Left kidney (tissue), 2 donors: Measurements from ENCODE around the gene KCNK5. TPM values are rescaled to one million over a fixed set of nuclear protein-coding genes. Genes with fewer than 3 reads are reported as not detected.
A peak's percentile ranks its signal among the peaks of the same experiment; 100 is the strongest.

Experiments
- DNase-seq: peaks from one replicate; pipeline ENCODE4 v3.0.0-alpha.2; 2013
- polyA plus RNA-seq: library from polyadenylated mRNA; unstranded; fragments of 120-200 nt; gene quantifications from one replicate; pipeline ENCODE4 v1.2.1, GENCODE V29; 2013; ENCODE audit not compliant: insufficient read length

Gene KCNK5
- polyA plus RNA-seq, 1 donor: 9.6 TPM

DNA sequence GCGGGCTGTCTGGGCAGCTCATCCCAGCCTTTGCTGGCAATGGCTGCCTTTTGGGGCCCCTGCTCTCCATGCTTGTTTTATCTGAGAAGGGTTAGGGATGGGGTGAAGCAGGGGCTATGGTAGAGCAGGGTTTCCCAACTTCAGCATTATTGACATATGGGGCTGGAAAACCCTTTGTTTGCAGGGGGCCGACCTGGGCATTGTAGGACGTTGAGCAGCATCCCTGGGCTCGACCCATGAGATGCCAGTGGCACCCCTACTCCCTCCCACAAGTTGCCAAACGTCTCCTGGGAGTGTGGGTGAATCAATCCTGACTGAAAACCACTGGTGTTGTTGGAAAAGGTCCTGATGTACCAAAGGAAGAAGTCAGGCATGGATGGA lies 56.9 kb downstream of the KCNK5 start:
- no peak for DNase-seq

DNA sequence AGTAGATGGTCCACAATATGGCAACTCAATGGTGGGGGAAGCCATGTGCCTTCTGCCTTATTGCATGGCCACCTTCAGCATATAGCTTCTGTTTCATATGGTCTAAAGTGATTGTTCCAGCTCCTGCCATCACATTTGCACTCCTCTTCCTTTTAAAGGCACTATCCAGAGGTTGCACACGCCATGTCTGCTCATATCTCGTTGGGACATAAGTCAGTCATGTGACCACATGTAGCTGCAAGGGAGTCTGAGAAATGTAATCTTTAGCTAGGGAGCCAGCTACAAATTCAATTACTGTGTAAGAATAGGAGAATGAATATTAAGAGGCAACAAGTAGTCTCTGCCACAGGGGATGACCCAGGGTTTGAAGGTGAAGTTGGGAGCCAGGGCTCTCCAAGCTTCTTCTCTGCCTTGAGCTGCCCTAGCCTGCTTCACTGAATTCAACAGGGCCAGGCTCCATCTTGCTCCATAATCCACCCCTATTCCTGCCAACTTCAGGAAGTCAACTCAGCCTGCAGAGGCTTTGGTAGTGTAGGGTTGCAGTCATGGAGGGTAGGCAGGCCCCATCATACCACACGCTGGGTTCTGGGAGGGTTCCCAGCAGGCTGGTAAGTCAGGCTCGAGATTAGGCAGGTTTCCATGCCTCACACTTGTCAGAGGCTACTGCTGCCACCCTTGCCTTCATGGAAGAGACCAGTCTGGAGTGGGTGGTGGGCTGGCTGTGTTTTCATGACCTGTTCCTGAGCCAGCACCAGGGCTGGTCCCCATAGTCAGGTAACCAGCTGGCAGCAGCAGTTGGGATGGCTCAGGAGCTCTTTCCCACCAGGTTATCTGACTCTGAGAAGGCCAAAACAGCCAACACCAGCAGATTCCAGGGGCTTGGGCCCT lies 57.5 kb downstream of the KCNK5 start:
- no peak for DNase-seq

DNA sequence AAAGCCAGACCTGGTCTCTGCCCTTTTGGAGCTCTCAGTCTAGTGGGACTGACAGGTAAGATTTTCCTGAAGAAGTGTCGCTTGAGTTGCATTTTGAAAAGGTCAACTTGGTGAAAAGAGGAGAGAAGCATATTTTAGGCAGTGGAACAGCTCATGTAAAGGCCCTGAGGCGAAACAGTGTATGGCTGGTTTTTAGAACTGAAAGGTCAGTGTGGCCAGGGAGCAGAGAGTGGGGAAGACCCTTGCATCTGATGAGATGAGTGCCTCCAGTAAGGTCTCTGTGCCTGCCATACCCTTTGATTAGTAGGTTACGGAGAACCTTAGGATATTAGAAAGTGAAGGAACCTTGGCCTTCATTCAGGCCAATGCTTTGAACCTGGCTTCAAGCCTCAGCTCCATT lies 58.4 kb downstream of the KCNK5 start:
- no peak for DNase-seq

DNA sequence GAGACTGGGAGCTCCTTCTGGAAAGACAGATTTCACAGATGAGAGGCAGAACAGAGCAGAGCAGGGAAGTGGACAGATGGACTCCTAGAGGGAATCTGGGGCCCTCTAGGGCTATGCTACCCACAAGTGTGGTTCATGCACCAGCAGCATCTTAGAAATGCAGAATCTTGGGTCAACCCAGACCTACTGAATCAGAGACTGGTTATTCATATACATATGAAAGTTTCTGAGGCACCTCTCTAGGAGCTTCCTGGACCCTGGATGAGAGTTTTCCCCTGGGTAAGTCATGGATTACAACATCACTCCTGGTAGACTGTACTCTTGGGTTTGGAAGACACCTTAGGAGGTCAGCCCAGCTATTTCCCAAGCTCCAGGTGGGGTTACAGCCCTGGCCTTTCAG lies 58.9 kb downstream of the KCNK5 start:
- no peak for DNase-seq

DNA sequence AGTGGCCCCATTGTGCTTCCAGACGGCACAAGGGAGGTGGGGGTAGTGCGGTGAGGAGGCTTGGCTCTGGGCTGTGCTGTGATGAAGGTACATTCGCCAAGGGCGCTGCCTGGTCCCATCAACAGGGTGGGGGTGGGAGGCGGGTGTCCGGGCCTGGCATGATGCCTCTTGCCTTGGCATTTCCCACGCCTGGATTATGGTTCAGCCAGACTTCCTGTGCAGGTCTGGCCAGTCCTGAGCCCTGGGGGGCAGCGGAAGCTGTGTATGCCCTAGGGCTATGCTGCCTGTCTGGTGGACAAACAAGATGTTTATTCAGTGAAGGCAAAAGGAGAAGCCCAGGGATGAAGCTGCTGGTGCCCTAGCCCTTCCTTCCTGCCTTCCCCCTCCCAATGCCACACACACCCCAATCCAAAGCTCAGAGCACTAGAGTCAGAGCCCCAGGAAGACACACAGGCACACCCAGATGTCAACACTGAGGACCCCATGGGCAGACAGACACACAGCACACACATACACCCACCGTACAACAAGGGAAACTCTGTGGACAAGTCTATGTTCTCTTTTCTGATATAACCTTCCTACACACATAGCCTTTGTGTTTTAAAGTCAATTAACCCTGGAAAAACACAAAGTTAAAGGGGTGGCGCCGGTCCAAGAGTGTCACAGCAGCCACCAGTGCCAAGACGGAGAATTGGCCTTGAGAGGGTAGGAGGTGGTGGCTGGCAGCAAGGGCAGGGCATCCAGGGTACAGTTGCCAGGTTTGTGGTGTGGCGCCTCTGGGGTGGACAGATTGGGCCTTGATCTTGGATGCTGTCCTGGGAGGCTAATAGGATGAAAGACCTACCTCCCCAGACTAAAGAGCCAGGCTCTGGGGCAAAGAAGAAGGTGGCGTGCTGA lies 59.6 kb downstream of the KCNK5 start:
- DNase-seq: no peak

DNA sequence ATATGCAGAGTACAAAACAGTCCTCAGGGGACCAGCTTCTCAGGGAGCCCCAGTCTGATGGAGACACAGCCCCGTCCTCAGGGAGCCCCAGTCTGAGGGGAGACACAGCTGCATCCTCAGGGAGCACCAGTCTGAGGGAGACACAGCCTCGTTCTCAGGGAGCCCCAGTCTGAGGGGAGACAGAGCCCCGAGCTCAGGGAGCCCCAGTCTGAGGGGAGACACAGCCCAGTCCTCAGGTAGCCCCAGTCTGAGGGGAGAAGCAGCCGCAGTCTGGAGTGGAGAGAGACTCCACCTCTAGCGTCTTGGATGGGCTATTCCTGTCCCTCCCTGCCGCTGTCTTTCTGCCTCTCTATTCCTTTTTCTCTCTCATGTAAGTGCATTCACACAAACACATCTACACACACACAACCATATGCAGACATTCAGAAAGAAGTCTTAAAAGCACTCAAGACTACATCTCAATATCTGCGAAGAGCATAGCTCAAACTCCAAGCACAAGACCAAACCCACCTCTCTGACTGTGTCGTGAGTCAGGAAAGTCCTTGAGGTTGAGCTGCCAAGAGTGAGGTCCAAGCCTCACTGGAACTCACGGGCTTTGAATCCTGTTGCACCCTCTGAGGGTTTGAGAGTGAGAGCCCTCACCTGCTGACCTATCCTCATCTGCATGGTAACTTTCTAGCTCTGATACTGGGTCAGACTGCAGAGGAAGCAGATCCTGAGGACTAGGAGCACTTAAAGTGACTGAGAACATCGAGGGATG lies 61.2 kb downstream of the KCNK5 start:
- DNase-seq: no peak

DNA sequence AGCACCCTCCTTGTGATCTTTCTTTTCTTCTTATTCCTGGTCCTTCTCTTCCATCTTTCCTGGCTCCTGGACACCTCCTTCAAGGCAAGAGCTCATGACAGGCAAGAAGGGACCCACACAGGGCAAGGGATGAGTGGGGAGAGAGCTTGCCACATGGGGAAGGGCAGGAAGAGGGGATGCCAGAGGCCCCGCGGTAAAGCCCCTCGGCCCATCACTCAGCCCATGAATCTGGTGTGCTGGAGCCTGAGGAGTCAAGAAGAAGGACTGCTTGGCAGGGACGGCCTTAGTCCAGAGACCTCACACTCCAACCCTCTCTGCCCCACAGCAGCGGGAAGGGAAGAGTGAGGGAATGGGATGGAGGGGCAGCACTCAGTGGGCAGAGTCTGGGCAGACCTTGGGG lies 62.0 kb downstream of the KCNK5 start:
- no peak for DNase-seq

DNA sequence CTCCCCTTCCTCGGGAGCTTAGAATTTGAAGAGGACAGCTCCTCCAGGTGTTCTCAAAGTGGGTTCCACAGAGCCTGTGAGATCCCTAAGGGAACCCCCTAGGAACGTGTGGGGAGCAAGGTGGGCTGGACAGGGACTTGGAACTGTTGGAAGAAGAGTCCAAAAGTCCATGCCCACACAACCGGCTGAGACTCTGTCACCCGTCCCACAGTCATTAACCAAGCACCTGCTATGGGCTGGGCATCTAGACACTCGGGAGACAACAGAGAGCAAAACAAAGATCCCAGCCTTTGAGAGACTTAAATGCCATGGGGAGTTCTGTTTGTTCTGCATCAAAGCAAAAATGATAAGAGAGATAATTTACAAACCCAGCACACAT lies 62.4 kb downstream of the KCNK5 start:
- no peak for DNase-seq

DNA sequence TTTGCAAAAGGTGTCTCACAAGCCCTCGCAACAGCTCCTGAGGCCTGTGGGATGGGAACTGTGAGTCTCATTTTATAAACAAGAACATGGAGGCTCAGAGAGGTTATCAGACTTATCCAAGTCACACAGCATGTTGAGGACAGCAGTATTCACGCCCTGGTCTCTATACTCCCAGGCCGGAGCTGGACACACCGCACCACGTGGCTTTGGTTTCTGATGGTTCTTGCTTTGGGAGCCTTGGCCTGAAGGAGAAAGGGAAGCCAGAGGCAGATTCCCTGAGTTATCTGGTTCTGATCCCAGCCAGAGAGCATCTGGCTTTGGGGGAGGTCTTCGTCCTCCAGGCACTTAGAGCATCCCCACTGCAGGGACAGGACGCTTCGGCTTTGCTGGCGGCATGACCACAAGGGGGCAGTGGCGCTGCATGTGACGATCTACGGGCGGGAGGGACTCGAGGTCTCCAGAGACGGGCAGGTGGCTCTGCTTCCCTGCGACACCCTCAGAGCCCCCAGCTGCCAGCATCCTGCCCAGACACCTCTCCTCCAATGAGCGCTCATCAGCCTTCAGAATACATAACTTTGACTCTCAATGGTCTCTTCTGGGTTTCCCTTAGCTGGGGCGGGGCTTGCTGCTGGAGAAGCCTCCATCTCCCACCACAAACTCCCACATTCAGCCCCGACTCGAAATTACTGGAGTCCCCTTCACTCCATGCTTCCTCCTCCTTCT lies 62.9 kb downstream of the KCNK5 start:
- DNase-seq: peak; percentile 68

DNA sequence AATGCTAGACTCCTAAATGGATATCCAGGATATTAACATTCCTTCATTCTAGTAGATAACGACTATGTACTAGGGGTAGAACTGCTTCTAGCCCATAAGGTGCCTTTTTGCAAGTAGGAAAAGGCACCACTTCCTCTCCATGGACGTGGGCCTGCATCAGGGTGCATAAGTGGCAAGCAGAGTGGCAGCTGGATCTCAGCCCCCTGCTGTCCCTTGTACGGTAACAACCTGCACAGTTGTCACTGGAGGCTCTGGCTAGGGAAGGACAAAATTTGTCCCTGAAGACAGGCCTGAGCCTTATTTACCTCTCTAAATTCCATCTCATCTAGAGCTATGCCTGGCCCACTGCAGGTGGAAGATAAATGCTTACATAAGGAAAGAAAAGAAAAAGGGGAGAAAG lies 71.8 kb downstream of the KCNK5 start:
- DNase-seq: no peak

DNA sequence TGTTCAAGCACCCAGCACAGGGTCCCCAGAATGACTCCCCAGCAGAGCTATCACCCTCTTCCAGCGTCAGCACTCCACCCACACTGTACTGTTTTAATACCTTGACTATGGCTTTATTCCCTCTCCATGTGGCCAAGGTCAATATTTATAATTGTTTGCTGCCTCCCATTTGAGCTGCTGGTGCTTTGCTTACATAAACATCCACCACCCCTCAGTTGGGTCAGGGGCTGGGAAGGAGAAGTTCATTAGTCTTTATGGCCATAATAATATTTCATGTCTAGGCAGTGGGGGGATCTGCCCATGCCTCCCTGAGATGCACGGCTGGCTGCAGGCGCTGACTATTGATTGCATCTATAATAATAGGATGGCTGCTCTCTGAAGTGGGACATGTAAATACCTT lies 72.5 kb downstream of the KCNK5 start:
- no peak for DNase-seq

DNA sequence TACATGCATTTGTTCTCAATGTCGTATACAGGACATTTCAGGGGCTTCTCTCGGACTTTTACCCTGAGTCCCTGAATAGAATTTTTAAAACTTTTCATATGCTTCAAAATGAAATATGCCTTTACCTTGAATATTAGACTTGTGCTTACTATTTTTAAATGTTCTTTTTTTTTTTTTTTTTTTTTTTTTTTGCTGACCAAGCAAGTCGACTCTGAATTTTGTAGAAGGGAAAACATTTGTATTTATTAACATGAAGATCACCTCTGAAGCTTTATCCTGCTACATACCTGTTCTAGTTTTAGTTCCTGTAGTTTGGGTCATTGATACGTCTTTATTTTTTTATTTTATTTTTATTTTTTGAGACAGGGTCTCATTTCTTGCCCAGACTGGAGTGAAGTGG lies 74.6 kb downstream of the KCNK5 start:
- no peak for DNase-seq

DNA sequence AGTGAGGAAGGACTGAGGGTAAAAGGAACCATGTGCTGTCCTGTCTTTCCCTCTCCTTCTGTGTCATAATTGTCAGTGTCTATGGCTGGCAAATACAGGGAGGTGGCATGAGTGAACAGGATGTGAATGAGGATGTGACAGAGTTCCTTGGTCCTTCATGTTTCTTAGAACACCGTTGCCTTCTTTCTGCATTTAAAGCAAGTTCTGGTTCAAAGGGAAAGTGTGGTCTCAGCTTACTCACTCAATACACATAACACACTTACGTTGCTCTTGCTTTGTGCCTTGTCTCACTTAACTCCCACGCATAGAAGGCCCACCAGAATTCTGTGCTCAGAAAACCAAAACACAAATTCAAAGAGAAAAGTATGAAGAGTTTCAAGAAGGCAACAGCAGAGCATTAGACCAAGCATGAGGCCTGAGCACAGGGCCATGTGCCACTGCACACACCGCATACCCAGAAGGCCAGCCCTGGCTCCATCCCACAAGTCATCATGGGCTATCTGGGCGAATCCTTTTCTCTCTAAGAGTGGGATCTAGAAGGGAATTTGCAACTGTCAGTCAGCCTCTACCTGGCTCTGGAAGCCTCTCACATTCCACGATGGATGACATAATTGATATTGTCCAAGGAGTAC lies 75.4 kb downstream of the KCNK5 start:
- DNase-seq: no peak

DNA sequence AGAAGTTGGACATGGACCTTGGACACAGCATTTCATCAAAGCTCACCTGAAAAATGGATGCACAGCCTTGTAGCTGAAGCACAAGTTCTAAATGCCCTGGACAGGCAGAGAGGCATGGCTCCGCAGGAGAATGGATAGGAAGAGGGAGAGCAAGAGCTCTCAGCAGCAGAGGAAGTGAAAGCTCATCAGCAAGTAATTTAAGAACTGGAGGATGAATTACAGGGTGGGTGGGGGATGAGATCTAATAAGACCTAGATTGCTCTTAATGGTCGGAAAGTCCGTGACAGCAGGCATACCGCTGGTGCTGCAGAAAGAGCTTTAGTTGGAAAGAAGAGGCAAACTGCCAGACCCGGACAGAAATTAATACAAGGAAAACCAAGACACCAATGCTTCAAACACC lies 77.0 kb downstream of the KCNK5 start:
- no peak for DNase-seq

DNA sequence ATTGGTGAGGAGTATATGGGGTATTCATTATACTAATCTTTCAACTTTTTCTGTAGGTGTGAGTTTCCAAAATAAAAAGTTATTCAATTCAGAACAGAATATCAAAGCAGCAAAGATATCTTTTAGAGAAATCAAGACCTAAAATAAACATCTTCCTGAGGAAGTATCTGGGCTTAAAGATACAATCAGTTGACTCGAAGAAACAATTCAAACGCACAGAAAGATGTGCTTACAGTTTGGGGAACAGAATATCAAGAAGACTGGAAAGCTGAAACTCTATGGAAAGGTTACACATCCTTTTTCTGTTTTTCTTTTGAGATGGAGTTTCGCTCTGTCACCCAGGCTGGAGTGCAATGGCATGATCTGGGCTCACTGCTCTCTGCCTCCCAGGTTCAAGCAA lies 78.1 kb downstream of the KCNK5 start:
- no peak for DNase-seq

DNA sequence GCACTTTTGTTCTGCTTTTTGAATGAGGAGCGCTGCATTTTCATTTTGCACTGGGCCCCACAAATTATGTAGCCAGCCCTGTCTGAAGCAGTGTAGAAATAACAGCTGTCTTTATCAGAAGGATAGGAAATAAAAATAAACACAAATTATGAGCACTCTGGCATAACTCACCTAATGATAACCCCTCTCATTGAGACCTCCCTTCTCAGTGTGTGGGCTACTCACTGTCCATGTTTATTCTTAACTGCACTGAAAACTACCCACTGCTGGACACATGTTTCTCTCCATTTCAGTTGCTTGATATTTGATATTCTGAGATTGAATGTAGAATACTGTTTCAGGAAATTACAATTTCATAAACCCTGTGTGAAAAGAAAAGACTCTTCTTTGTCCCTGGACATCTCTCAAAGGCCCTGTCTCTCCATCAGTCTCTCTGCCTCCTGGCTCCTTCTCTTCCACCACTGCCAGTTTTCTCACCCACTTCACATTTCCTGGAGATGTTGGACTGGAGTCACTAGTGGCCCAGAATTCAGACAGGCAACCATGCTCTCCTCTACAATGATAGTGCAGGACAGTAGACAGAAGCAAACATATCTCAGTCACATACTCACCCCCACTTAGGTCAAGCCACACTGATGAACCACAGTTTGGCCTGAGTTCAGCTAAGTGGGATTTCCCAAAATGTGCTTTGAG lies 84.6 kb downstream of the KCNK5 start:
- DNase-seq: no peak

DNA sequence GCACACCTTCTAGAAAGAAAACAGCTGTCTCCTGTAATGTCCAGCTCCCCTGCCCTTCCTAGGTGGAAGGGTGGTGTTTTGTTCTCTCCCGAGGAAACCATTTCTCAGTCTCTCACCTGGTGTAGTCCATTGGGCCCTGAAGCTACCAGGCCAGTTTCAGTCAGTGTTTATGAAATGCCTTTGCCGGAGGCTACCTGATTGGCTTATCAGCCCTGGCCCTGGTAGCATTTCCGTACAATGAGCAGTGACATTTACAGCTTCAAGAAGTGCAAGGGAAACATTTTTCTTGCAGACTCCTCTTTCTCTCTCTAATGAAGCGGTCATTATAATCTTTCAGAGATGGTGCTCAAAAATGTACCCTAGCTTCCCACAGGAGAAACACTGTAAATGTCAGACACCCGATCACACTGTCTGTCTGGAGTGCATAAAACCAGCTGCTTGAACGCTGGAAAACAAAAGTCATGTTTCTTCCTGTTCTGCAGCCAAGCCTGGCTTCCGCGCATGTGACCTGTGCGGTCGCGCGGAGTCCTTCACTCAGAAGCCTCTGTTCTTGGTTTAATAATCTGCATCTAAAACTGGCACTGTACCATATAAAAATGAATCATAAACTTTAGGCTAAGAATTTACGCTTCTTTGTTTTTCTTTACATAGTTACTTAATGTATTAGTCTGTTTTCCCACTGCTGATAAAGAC lies 85.9 kb downstream of the KCNK5 start:
- DNase-seq: no peak

DNA sequence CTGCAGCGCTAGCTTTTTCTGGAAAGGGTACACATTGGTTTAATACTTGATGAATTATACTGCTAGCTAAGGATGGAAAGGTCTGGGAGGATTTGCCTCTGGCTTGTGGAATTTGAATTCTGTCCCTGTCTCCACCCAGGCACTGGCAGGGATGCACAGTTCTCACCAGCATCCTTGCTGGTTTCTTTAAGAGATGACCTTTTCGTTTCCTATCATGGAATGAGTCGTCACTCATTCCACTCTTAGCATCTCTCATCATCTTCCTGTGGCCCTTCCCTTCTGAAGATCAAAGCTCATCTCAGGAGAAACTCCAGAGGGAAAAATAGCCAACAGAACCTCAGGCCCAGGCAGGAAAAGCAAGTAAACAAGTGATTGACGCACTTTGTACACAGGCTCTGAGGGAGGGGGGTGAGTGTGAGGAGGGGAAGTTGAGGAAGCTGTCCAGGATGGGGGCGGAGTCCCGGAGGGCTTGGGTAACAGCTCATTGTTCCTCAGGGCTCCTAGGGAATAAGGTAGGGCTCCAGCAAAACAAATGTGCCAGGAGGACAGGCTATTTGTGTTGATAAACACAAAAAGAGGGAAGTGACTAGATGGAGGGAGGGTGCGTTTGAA lies 88.6 kb downstream of the KCNK5 start:
- no peak for DNase-seq
